HG03354 (cell line): ENCODE results near the gene NPPB.

Experiments used
- ATAC-seq: cut with Tn5 transposase; IDR thresholded peaks from one replicate; pipeline ENCODE4 v1.9.1; 2021; ENCODE audit warnings: mild to moderate bottlenecking; ENCODE audit not compliant: unreplicated experiment, poor library complexity, severe bottlenecking

NPPB gene

GRCh38 chr1:11858968-11859871 is 475 bp upstream of the NPPB start:
- no peak for ATAC-seq

DNA sequence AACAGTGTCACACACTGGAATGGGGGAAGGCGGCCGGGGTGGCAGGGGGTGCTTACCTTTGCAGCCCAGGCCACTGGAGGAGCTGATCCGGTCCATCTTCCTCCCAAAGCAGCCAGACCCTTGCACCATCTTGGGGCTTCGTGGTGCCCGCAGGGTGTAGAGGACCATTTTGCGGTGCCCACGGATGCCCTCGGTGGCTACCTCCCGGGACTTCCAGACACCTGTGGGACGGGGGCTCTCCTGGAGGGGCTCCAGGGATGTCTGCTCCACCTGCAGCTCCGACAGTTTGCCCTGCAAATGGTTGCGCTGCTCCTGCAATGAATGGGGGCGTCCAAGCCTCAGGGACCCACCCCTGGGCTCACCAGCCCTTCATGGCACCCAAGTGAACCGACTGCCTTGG is 587 bp downstream of the NPPB start:
- no peak for ATAC-seq

- ATAC-seq = no peak
Observed at GRCh38 chr1:11857164-11857851, 1.4 kb downstream of the NPPB start.

- ATAC-seq = no peak
Observed at GRCh38 chr1:11856698-11857097, 2.0 kb downstream of the NPPB start.

GRCh38 chr1:11855430-11855829 is 3.3 kb downstream of the NPPB start:
- no peak for ATAC-seq

- no peak for ATAC-seq
Observed at GRCh38 chr1:11854519-11854918, 4.2 kb downstream of the NPPB start.

DNA sequence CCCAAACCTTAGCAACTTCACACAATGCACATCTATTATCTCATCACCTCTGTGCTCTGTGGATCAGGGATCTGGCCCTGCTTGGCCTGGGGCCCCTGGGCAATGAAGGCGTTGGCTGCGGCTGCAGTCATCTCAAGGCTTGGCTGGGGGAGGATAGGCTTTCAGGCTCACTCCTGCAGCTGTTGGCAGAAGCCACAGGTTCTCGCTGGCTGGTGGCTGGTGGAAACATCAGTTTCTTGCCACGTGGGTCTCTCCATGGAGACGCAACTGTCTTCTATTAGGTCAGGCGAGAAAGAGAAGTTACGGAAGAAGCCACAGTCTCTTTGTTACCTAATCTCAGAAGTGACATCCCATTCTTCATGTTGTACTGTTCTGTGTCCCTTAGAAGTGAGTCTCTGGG is 7.6 kb downstream of the NPPB start:
- ATAC-seq = no peak

- no peak for ATAC-seq
Observed at GRCh38 chr1:11850156-11850555, 8.6 kb downstream of the NPPB start.

DNA sequence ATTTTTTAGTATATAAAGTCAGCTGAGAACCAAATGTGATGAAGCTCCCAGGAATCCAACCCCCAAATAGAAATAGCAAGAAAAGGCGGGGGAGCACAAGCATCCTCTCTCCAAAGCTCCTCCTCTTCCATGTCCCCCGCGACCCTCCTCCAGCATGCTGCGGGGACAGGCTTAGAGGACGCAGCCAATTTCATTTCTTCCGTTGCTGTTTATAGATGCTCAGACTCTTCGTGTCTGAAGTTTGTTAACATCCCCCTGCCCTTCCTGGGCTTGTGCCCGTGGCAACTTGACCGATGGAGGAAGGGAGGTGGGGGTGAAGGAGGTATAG is 10.4 kb downstream of the NPPB start:
- no peak for ATAC-seq

DNA sequence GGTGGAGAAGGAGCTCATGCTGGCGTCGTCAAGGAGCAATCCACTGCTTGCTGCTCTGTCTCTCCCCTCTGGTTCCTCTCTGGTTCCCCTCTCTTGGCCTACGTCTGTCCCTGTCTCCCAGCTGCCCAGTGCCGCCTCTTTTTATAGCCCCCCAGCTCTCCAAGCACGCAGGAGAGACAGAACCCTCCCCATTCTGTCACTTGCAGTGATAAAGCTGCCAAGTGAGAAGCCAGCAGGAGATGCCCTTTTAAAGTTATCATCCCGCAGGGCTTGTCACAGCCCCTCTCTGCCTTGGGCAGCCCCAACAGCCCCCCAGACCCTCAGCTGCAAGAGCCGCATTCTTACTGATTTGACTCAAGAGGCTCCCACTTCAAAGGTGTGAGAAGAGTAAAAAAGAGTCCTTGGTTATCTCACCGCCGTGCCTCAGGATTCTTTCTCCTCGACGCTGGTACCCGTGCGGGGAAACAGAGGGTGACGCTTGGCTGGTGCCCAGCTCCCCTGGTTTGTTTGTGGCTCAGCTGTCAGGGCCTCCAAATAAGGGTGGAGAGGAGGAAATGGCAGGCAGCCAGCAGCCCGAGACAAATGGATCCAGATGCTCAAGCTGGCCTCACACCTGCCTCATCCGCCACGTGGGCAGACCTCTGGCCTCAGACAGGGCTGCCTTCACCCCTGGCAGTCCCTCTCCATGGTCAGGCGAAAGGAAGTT is 10.9 kb downstream of the NPPB start, which contains the start of gene NPPA:
Gene NPPA (minus strand): TSS at position 117 of the 706 bp plus-strand sequence. CDS start 99 bp downstream, at position 18.
- no peak for ATAC-seq

GRCh38 chr1:11845641-11846335 is 13.0 kb downstream of the NPPB start:
- no peak for ATAC-seq

DNA sequence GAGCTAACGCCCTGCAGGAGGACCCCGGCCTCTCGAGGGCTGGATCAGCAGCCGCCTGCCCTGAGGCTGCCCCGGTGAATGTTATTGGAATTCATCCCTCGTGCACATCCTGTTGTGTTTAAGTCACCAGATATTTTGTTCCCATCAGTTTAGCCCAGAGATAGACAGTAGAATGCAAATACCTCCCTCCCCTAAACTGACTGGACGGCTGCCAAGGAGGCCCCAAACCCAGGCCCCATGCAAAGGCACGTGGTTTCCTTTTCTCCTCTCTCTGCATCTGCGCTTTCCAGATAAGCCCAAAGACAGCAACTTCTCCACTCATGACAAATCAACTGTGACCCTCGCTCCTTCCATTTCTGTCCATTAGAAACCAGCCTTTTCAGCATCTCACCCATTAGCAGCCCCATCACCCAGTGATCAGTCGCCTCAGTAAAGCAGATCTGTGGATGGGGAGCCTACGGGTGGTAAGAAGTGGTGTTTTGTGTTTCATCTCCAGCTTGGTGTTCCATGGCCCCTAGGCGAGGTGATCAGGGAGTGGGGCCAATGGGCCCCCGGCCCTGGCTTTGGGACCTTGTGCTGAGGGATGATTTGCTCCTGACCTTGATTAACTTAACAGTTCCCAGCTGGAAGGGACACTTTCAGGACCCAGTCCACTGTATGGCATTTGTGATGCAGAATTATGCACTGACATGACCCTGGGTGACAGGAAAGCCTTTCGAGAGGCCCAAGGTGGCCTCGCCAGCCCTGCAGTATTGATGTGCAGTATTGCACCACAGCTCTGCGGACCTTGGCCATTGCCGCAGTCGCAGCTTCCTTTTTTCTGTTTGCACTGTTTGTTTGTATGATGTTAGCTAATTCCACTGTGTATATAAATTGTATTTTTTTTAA is 16.3 kb downstream of the NPPB start:
- no peak for ATAC-seq

- no peak for ATAC-seq
Observed at GRCh38 chr1:11841245-11842153, 17.2 kb downstream of the NPPB start.

DNA sequence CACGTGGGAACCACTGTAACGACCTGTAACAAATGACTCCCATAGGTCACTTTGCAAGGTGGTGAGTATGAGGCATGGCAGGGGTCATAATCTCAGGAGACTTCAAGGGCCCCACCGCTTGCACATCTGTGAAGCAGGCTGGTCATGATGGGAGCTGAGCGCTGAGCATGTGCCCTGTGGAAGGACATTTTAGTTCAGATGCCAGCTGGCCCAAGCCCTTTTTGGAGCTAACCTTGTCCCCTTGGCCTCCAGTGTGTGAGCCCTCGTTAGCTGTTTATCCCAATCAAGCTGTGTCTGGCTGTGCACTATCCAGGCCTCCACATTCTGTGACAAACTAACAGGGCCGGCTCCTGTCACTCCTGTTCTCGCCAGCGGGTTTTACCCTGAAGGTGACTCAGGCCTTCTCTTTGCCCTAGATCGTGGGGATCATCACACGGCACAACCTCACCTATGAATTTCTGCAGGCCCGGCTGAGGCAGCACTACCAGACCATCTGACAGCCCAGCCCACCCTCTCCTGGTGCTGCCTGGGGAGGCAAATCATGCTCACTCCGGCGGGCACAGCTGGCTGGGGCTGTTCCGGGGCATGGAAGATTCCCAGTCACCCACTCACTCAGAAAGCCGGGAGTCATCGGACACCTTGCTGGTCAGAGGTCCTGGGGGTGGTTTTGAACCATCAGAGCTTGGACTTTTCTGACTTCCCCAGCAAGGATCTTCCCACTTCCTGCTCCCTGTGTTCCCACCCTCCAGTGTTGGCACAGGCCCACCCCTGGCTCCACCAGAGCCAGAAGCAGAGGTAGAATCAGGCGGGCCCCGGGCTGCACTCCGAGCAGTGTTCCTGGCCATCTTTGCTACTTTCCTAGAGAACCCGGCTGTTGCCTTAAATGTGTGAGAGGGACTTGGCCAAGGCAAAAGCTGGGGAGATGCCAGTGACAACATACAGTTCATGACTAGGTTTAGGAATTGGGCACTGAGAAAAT is 18.7 kb downstream of the NPPB start:
- no peak for ATAC-seq

DNA sequence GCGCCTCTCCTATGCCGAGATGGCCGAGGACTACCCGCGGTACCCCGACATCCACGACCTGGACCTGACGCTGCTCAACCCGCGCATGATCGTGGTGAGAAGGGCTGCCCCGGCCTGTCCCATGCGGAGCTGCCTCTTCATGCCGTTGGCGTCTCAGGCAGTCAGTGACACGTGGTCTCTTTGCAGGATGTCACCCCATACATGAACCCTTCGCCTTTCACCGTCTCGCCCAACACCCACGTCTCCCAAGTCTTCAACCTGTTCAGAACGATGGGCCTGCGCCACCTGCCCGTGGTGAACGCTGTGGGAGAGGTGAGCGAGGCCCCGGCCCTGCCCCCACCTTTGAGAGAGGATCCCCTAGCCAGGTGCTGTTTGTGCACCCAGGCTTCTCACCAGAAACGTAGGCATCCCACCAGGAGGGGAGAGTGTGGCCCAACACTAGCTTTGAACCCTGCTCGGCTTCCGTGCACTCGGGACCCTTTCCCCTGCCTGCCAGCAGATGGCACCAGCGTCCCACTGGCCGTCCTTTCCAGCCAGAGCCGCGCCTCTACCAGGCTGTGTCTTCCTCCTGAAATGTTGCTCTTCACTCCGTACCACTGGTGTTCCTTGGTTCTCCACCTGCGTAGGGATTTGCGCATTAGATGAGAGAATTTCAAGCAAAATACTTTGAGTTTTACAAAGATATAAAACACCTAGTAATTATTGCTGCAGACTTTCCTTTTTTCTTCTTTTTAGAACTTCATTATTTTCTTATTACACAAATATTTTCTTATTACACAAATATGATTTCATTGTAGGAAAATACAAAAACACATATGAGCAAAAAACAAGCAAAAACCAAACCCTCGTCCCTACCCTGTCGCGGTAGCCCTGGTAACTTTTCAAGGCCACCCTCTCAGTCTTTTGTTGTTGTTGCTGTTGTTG is 20.1 kb downstream of the NPPB start:
- ATAC-seq = peak; percentile 43

DNA sequence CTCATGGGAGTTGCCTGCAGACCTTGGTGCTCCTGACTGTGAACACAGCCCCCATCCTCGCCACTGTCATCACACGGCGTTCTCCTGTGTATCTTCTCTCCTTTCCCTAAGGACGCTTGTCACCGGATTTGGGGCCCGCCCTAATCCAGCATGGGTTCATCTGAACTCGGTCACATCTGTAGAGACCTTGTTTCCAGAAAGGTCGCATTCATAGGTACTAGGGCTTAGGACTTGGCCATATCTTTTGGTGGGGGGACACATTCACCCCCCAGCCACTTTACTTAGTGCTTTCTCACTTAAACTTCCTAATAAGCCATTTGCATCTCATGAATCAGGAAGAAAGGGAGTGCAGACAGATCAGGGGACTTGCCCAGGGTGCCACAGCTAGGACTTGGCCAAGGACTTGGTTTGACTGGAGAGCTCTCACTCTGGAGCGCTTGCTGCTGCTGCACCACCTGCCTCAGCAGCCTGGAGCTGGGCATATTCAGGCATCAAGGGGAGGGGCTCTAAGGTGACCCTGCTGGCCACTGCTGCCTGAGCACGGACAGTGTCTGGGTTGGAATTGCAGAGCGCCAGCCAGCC is 20.9 kb downstream of the NPPB start:
- ATAC-seq = no peak
